ENCODE data around the gene QKI.

The QKI gene

DNA sequence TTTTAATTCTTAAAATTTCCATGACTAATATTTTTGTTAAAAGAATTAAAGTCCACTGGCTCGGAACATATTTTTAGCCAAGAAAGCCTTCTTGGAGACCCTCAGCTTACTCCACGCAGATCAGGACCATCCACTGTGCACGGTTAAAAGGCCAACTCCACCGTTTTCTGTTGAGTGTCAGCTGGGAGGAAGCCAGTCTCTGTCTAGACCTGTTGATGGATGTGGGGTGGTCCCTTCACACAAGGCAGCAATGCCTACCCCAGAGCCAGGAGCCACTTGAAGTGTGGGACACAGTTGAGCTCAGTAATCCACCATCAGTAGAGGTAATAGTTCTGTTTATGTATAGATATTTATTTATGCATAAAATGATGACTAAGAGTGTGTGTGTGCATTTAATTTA is 19.9 kb upstream of the QKI start:
- no peaks in the 10 kb centered on the region for H3K27me3 Mint-ChIP-seq (ENCODE audit: low read depth, poor library complexity)
- peaks cover 63% of the 10 kb centered on the region for H3K4me1 Mint-ChIP-seq
- H3K4me3 Mint-ChIP-seq, result no peak overlapping the region
- no peak overlapping the region for H3K27ac Mint-ChIP-seq
- no peak for DNase-seq
- H3K36me3 Mint-ChIP-seq (ENCODE audit: low read depth), result peaks cover 3% of the 10 kb centered on the region
- peaks cover 8% of the 10 kb centered on the region for H3K9me3 Mint-ChIP-seq
- TF ChIP-seq, protein P1, sequence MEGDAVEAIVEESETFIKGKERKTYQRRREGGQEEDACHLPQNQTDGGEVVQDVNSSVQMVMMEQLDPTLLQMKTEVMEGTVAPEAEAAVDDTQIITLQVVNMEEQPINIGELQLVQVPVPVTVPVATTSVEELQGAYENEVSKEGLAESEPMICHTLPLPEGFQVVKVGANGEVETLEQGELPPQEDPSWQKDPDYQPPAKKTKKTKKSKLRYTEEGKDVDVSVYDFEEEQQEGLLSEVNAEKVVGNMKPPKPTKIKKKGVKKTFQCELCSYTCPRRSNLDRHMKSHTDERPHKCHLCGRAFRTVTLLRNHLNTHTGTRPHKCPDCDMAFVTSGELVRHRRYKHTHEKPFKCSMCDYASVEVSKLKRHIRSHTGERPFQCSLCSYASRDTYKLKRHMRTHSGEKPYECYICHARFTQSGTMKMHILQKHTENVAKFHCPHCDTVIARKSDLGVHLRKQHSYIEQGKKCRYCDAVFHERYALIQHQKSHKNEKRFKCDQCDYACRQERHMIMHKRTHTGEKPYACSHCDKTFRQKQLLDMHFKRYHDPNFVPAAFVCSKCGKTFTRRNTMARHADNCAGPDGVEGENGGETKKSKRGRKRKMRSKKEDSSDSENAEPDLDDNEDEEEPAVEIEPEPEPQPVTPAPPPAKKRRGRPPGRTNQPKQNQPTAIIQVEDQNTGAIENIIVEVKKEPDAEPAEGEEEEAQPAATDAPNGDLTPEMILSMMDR (IDR thresholded peaks at IDR 0.05), result no peak

DNA sequence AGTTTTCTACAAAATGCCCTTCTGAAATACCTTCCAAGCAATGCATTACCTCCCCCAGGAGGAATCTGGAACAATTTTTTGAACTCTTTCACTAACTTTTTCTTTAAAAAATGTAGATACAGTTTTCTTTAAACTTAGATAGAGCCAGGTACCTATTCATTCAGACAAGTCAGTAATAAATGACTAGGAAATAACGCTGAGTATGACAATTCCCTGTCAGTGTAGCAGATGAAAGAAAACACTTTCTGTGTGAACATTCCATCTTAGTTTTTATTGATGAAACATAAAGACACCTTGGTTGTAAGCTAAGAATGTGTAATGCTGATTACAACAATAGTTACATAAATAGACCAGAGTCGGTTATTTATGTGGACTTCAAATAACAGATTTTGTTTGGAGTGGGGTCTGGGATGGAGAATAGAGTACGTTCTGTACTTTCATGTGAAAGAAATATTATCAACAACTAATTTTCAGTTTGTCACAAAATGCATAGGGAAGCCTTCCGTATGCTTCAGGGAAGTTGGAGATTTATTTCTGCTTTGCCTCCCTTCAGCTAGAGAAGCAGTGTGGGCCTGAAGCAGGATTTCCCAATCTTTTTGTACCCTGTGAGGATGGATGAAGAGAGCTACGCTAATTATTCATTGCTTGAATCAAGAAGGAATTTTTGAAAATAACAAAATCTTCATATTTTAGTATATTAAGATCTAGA is 19.2 kb upstream of the QKI start:
- no peak for DNase-seq
- TF ChIP-seq, protein P1 (IDR thresholded peaks at IDR 0.05), result no peak
- Mint-ChIP-seq H3K27ac (no peak overlapping the region), H3K4me3 (peak overlapping the region; percentile 74), H3K36me3 (ENCODE audit: low read depth) (peaks cover 3% of the 10 kb centered on the region), H3K27me3 (ENCODE audit: low read depth, poor library complexity) (no peaks in the 10 kb centered on the region), H3K4me1 (peaks cover 62% of the 10 kb centered on the region), H3K9me3 (peaks cover 8% of the 10 kb centered on the region)

DNA sequence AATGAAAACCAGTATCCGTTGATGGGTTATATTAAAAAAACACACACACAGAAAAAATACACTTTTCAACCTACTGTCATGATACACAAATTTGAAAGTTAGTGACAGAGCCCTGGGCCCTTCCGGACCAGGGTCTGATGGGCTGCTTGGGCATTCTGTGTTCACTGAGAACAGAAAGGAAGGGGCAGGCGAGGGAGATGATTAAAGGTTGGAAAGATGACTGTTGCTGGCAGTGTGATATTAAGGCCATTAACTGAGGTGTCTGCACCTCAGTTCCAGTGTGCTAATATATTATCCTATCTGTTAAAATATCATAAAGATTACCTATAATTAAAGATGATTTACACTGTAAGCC is 18.7 kb upstream of the QKI start:
- Mint-ChIP-seq H3K27ac (no peak overlapping the region), H3K4me1 (peaks cover 64% of the 10 kb centered on the region)

DNA sequence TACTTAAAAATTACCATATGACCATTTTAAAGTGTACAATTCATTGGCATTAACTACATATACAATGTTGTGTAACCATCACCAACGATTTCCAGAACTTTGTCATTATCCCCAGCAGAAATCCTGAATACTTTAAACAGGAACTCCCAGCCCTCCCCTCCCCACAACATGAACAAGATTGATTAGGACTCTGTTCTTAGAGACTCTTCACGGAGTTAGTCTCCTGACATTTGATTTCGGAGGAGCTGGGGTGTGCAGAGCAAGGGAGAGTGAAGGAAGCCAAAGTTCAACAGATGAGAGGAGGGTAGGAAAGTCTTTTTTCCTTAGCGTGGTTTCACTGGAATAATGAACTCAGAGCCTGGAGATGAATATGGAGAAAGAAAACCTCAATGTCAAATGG is 17.2 kb upstream of the QKI start:
- TF ChIP-seq, protein P1 (IDR thresholded peaks at IDR 0.05), result no peak
- H3K4me3 Mint-ChIP-seq, result peak overlapping the region; percentile 64
- H3K27me3 Mint-ChIP-seq (ENCODE audit: low read depth, poor library complexity), result no peaks in the 10 kb centered on the region
- H3K4me1 Mint-ChIP-seq, result peaks cover 57% of the 10 kb centered on the region
- H3K36me3 Mint-ChIP-seq (ENCODE audit: low read depth), result peaks cover 3% of the 10 kb centered on the region
- DNase-seq, result no peak
- H3K27ac Mint-ChIP-seq, result peak overlapping the region; percentile 87
- H3K9me3 Mint-ChIP-seq, result peaks cover 6% of the 10 kb centered on the region

More for the DNA sequence above, 18.7 kb upstream of the QKI start:
- H3K36me3 Mint-ChIP-seq (ENCODE audit: low read depth), result peaks cover 3% of the 10 kb centered on the region
- peaks cover 8% of the 10 kb centered on the region for H3K9me3 Mint-ChIP-seq
- TF ChIP-seq, protein P1 (IDR thresholded peaks at IDR 0.05), result no peak
- no peak for DNase-seq
- H3K27me3 Mint-ChIP-seq (ENCODE audit: low read depth, poor library complexity), result no peaks in the 10 kb centered on the region
- H3K4me3 Mint-ChIP-seq, result peak overlapping the region; percentile 74

DNA sequence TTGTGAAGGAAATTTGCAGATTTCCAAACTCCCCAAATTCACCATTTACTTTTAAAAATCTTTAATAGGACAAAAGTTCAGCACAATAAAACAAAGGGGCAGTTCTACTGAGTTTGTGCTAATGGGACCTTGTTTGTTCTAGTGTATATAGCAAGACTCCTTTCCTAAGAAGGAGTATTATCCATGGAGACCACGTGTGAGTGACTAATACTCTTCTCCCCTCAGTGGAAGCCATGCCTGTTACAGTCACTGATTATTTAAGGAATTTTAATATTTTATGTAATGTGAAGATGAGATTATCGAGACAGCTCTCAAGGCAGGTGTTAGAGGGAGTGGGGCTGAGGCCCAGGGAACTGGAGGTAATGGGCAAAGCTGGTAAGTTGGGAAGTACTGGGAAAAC is 16.4 kb upstream of the QKI start:
- TF ChIP-seq, protein P1 (IDR thresholded peaks at IDR 0.05), result no peak
- no peaks in the 10 kb centered on the region for H3K36me3 Mint-ChIP-seq (ENCODE audit: low read depth)
- no peak for DNase-seq
- H3K4me1 Mint-ChIP-seq, result peaks cover 56% of the 10 kb centered on the region
- peak overlapping the region; percentile 1 for H3K4me3 Mint-ChIP-seq
- no peak overlapping the region for H3K27ac Mint-ChIP-seq
- H3K9me3 Mint-ChIP-seq, result no peaks in the 10 kb centered on the region
- no peaks in the 10 kb centered on the region for H3K27me3 Mint-ChIP-seq (ENCODE audit: low read depth, poor library complexity)

DNA sequence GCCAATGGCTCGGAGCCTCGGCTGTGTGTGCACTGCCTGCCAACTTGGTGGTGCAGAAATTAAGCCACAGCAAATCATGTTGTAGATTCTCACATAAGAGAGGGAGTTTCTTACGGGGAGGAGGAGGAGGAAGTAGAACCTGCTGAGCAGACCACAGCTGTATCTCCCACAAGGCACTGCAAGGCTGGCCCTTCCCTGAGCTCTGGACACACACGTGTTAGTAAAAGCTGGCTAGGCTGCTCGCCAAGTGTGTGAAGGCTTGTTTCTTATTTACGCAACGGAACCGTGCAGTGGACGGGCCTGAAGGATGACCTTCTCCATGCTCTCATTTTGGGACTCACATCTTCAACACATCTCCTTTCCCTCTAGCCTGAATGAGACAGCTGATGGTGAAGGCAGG is 15.7 kb upstream of the QKI start:
- Mint-ChIP-seq H3K27ac (no peak overlapping the region), H3K4me1 (peaks cover 56% of the 10 kb centered on the region), H3K27me3 (ENCODE audit: low read depth, poor library complexity) (no peaks in the 10 kb centered on the region), H3K4me3 (no peak overlapping the region), H3K36me3 (ENCODE audit: low read depth) (no peaks in the 10 kb centered on the region), H3K9me3 (no peaks in the 10 kb centered on the region)
- TF ChIP-seq, protein P1 (IDR thresholded peaks at IDR 0.05), result no peak
- no peak for DNase-seq
